H1 (cell line): ENCODE results near the gene QDPR. TPM values are rescaled to one million over a fixed set of nuclear protein-coding genes. Genes with fewer than 3 reads are reported as not detected.

Experiments used
- CTCF ChIA-PET: fragments of 300-600 bp; sonication (Branson Sonifier 250); formaldehyde crosslinking; loops from one replicate; lab custom pipeline; 2021; ENCODE audit not compliant: partially characterized antibody; lab: Charles Lee
- POLR2A ChIA-PET: fragments of 300-600 bp; sonication (Branson Sonifier 250); formaldehyde crosslinking; loops from one replicate; lab custom pipeline; 2021; ENCODE audit warnings: inconsistent platforms; ENCODE audit not compliant: partially characterized antibody; lab: Charles Lee
- DNase-seq, 2 experiments: peaks; one replicate each; pipeline versions ENCODE4 v3.0.0 to v3.0.0-alpha.2; 2010 to 2022; ENCODE audit warnings: low spot score in 2 of 2, low read depth in 1 of 2, mixed read lengths in 1 of 2
- FAIRE-seq: peaks from 2 replicates; lab custom pipeline; 2011; peaks lifted over from hg19 to GRCh38; lab: Jason Lieb, UNC
- H2AFZ ChIP-seq: 2 replicates; pipeline ENCODE4 v1.8.1; 2012; ENCODE audit warnings: low read length, inconsistent platforms
- H2AK5ac ChIP-seq: 2 replicates; pipeline ENCODE4 v1.6.1; 2013; ENCODE audit warnings: low read depth, low read length
- H2BK120ac ChIP-seq: replicated peaks from 2 replicates; pipeline ENCODE3; 2013; ENCODE audit warnings: low read depth, low read length, inconsistent platforms
- H2BK12ac ChIP-seq: 2 replicates; pipeline ENCODE4 v1.6.1; 2013; ENCODE audit warnings: low read depth, low read length
- H2BK15ac ChIP-seq: 2 replicates; pipeline ENCODE4 v1.6.1; 2013; ENCODE audit warnings: low read length
- H2BK20ac ChIP-seq: 2 replicates; pipeline ENCODE4 v1.6.1; 2013; ENCODE audit warnings: low read length
- H2BK5ac ChIP-seq: 2 replicates; pipeline ENCODE4 v1.6.1; 2013; ENCODE audit warnings: low read depth, low read length
- H3K14ac ChIP-seq: 2 replicates; pipeline ENCODE4 v1.6.1; 2013; ENCODE audit warnings: inconsistent platforms; ENCODE audit not compliant: insufficient read length
- H3K18ac ChIP-seq: 2 replicates; pipeline ENCODE4 v1.6.1; 2013; ENCODE audit warnings: low read length; ENCODE audit errors: extremely low read depth
- H3K23ac ChIP-seq: 2 replicates; pipeline ENCODE4 v1.6.1; 2013; ENCODE audit warnings: inconsistent platforms; ENCODE audit not compliant: insufficient read length
- H3K23me2 ChIP-seq: 2 replicates; pipeline ENCODE4 v1.6.1; 2013; ENCODE audit warnings: low read depth, low read length
- H3K27ac ChIP-seq: 2 replicates; pipeline ENCODE4 v1.6.1; 2011; ENCODE audit warnings: low read depth, low read length, inconsistent platforms
- H3K27me3 ChIP-seq, 4 experiments: replicated peaks in 1 of 4; 1 replicate in 1 of 4; 2 replicates in 3 of 4; pipeline versions ENCODE4 v1.6.1 to v1.8.1; 2011 to 2013; ENCODE audit warnings: low read length in 3 of 4, mild to moderate bottlenecking in 3 of 4, inconsistent platforms in 2 of 4, mixed read lengths in 2 of 4, moderate library complexity in 1 of 4; ENCODE audit not compliant: control insufficient read depth in 3 of 4, insufficient read depth in 3 of 4; ENCODE audit errors: extremely low read depth in 1 of 4
- H3K36me3 ChIP-seq, 4 experiments: 2 replicates each; pipeline versions ENCODE4 v1.6.1 to v1.8.1; 2011 to 2013; ENCODE audit warnings: mild to moderate bottlenecking in 4 of 4, low read length in 3 of 4, moderate library complexity in 2 of 4, control low read depth in 1 of 4, inconsistent platforms in 1 of 4; ENCODE audit not compliant: insufficient read depth in 4 of 4, control insufficient read depth in 2 of 4
- H3K4ac ChIP-seq: replicated peaks from 2 replicates; pipeline ENCODE3; 2013; ENCODE audit warnings: low read length, low read depth, mixed read lengths, inconsistent platforms; ENCODE audit not compliant: insufficient read length
- H3K4me1 ChIP-seq, 4 experiments: replicated peaks in 1 of 4; 1 replicate in 1 of 4; 2 replicates in 3 of 4; pipeline versions ENCODE4 v1.6.1 to v1.8.1; 2011 to 2013; ENCODE audit warnings: low read length in 3 of 4, inconsistent platforms in 2 of 4, mixed read lengths in 1 of 4; ENCODE audit not compliant: insufficient read depth in 4 of 4, control insufficient read depth in 3 of 4
- H3K4me2 ChIP-seq, 2 experiments: 2 replicates each; pipeline versions ENCODE4 v1.6.1 to v1.8.1; 2011 to 2013; ENCODE audit warnings: low read depth in 2 of 2, low read length in 2 of 2, control low read depth in 1 of 2, inconsistent platforms in 1 of 2, mild to moderate bottlenecking in 1 of 2; ENCODE audit not compliant: insufficient read depth in 1 of 2
- H3K4me3 ChIP-seq, 4 experiments: fragments of 200-600, 300-600 bp in 1 of 4; sonication (generic), shearing (Covaris generic), sonication (Bioruptor Twin) in 1 of 4; 2 replicates each; pipeline versions ENCODE4 v1.5.1 to v1.8.1; 2011 to 2016; ENCODE audit warnings: low read length in 4 of 4, low read depth in 3 of 4, control low read depth in 2 of 4, inconsistent platforms in 2 of 4, mild to moderate bottlenecking in 2 of 4, mixed read lengths in 1 of 4, moderate library complexity in 1 of 4; ENCODE audit not compliant: insufficient read depth in 2 of 4; ENCODE audit errors: extremely low read depth in 1 of 4
- H3K56ac ChIP-seq: replicated peaks from 2 replicates; pipeline ENCODE3; 2013; ENCODE audit warnings: low read depth, mild to moderate bottlenecking, mixed read lengths, low read length, inconsistent platforms; ENCODE audit not compliant: insufficient read length
- H3K79me1 ChIP-seq: 2 replicates; pipeline ENCODE4 v1.6.1; 2013; ENCODE audit warnings: low read depth, low read length, control low read depth
- H3K79me2 ChIP-seq, 2 experiments: 2 replicates each; pipeline versions ENCODE4 v1.6.1 to v1.8.1; 2012 to 2013; ENCODE audit warnings: low read length in 2 of 2, mild to moderate bottlenecking in 2 of 2, inconsistent platforms in 1 of 2; ENCODE audit not compliant: insufficient read depth in 2 of 2, control insufficient read depth in 1 of 2
- H3K9ac ChIP-seq, 4 experiments: replicated peaks in 1 of 4; 1 replicate in 1 of 4; 2 replicates in 3 of 4; pipeline versions ENCODE4 v1.6.1 to v1.8.1; 2011 to 2013; ENCODE audit warnings: low read depth in 3 of 4, low read length in 3 of 4, control low read depth in 2 of 4, mild to moderate bottlenecking in 2 of 4, moderate library complexity in 2 of 4, inconsistent platforms in 1 of 4; ENCODE audit errors: extremely low read depth in 1 of 4
- H3K9me3 ChIP-seq, 2 experiments: 2 replicates each; pipeline versions ENCODE4 v1.6.1 to v1.8.1; 2012 to 2013; ENCODE audit warnings: mild to moderate bottlenecking in 2 of 2, moderate library complexity in 2 of 2, control low read depth in 1 of 2, inconsistent platforms in 1 of 2, low read depth in 1 of 2, low read length in 1 of 2, mixed read lengths in 1 of 2; ENCODE audit not compliant: insufficient read depth in 2 of 2
- H4K20me1 ChIP-seq, 2 experiments: replicated peaks in 1 of 2; 2 replicates each; pipeline versions ENCODE3 to v1.8.1; 2011 to 2013; ENCODE audit warnings: inconsistent platforms in 2 of 2, low read length in 2 of 2, mild to moderate bottlenecking in 1 of 2; ENCODE audit not compliant: insufficient read depth in 2 of 2, control insufficient read depth in 1 of 2
- H4K5ac ChIP-seq: 2 replicates; pipeline ENCODE4 v1.6.1; 2013; ENCODE audit warnings: low read length, low read depth, mixed read lengths, inconsistent platforms; ENCODE audit not compliant: insufficient read length
- H4K8ac ChIP-seq: 2 replicates; pipeline ENCODE4 v1.8.0; 2013; ENCODE audit warnings: mild to moderate bottlenecking, moderate library complexity, low read length, inconsistent platforms; ENCODE audit not compliant: insufficient read depth; ENCODE audit errors: extremely low read depth
- H4K91ac ChIP-seq: replicated peaks from 2 replicates; pipeline ENCODE3; 2013; ENCODE audit warnings: low read length, mixed read lengths, inconsistent platforms; ENCODE audit not compliant: insufficient read length
- BACH1 ChIP-seq: IDR thresholded peaks from 2 replicates; pipeline ENCODE4 v1.6.1; 2012; ENCODE audit warnings: low read length, improper control_type of control experiment
- CEBPB ChIP-seq: IDR thresholded peaks from 2 replicates; pipeline ENCODE4 v1.6.1; 2012; ENCODE audit warnings: low read depth, low read length
- CREB1 ChIP-seq: IDR thresholded peaks from 2 replicates; pipeline ENCODE4 v1.6.1; 2012; ENCODE audit warnings: inconsistent platforms
- EP300 ChIP-seq, 2 experiments: IDR thresholded peaks; 1 replicate in 1 of 2; 2 replicates in 1 of 2; pipeline ENCODE4 v1.6.1; 2011 to 2012; ENCODE audit warnings: low read depth in 2 of 2, low read length in 2 of 2, mild to moderate bottlenecking in 2 of 2, borderline replicate concordance in 1 of 2, inconsistent platforms in 1 of 2, moderate library complexity in 1 of 2
- RBBP5 ChIP-seq: IDR thresholded peaks from 2 replicates; pipeline ENCODE4 v1.7.1; 2012; ENCODE audit warnings: low read depth, mild to moderate bottlenecking, inconsistent platforms, low read length, moderate library complexity, borderline replicate concordance
- RXRA ChIP-seq: IDR thresholded peaks from 2 replicates; pipeline ENCODE4 v1.6.1; 2011; ENCODE audit warnings: low read depth, mild to moderate bottlenecking, low read length, moderate library complexity; ENCODE audit not compliant: insufficient read depth
- SP2 ChIP-seq: IDR thresholded peaks from 2 replicates; pipeline ENCODE4 v1.6.1; 2012; ENCODE audit warnings: mild to moderate bottlenecking, low read length, inconsistent platforms
- SP4 ChIP-seq: IDR thresholded peaks from 2 replicates; pipeline ENCODE4 v1.6.1; 2012; ENCODE audit warnings: low read length, inconsistent platforms
- TAF1 ChIP-seq: IDR thresholded peaks from 2 replicates; pipeline ENCODE4 v1.6.1; 2011; ENCODE audit warnings: mild to moderate bottlenecking, low read depth, low read length
- WGBS, 2 experiments: shearing (Covaris generic) in 1 of 2; methylation state at CpG; one replicate each; pipeline versions ENCODE4 v1.1.6 to v1.1.7; 2013 to 2015; ENCODE audit warnings: low lambda C conversion rate in 2 of 2, mixed read lengths in 2 of 2, inconsistent platforms in 1 of 2, low coverage in 1 of 2, missing lambda C conversion rate in 1 of 2; ENCODE audit not compliant: insufficient replicate concordance in 2 of 2, insufficient coverage in 1 of 2, insufficient read length in 1 of 2; ENCODE audit errors: extremely low coverage in 1 of 2, missing lambda C conversion rate in 1 of 2; 5-methylcytosine and 5-hydroxymethylcytosine counted together
- polyA plus RNA-seq, 7 experiments: library from polyadenylated mRNA; depleted of rRNA in 3 of 7; stranded (reverse) in 5 of 7; unstranded in 2 of 7; fragments of >200 nt in 5 of 7; fragments of 200-250 nt in 2 of 7; gene quantifications; 1 replicate in 5 of 7; 2 replicates in 1 of 7; 4 replicates in 1 of 7; pipeline versions ENCODE4 v1.2.1 to v1.2.3, GENCODE V29; 2011 to 2013; ENCODE audit warnings: missing spikeins in 2 of 7, mixed read lengths in 2 of 7
- total RNA-seq: library from RNA; stranded (reverse); fragmentation: NEBNext Ultra II Directional; extraction: Animal tissue kit (Norgen Biotek cat#: 25700); gene quantifications from 2 replicates; pipeline ENCODE4 v1.2.1, GENCODE V29; 2021
- TF ChIP-seq, protein P1 (sequence below): IDR thresholded peaks from 2 replicates; pipeline ENCODE4 v1.6.1; 2012; ENCODE audit warnings: inconsistent platforms
- TF ChIP-seq, protein P2 (sequence below): IDR thresholded peaks from 2 replicates; pipeline ENCODE4 v1.6.1; 2011; ENCODE audit warnings: low read depth, mild to moderate bottlenecking, low read length; ENCODE audit not compliant: insufficient read depth

Gene QDPR
- total and polyA plus RNA-seq, 2 of the 8 experiments (the other 6 are each of a cell fraction or from before 2014, with no cell fraction given) = 33.6 to 35.9 TPM

DNA sequence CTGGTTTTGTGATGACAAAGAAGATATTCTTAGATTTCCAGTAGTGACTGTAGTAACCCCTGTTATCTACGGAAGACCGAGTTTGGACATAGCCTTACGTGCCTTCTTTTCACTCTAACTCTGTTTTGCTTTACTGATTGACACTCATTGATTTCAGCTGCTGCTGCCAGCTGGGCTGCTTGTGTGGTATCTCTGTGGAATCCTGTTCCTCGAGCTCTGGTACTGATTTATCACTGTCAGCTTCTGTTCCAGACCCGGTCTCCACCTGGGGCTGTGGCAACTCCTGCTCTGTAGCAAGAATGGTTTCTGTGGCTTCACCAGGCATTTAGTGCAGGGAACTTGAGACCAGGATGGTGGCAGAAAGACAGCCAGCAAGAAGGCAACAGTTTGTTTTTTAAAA lies 40.5 kb upstream of the QDPR start:
- CTCF ChIA-PET = interaction anchor here (1.1 kb wide), 1 partner anchor 40 kb away, joined by 3 read pairs; no protein-coding TSS in a partner anchor
- no peak for DNase-seq
- TF ChIP-seq EP300 (IDR thresholded peaks at IDR 0.05; ENCODE audit: borderline replicate concordance in 1 of 2, low read depth in 2 of 2, low read length in 2 of 2) (no peak), RBBP5 (no peak), SP4 (no peak), RXRA (no peak), TAF1 (no peak), SP2 (no peak), CEBPB (no peak), BACH1 (no peak), CREB1 (no peak)
- TF ChIP-seq, protein P1, sequence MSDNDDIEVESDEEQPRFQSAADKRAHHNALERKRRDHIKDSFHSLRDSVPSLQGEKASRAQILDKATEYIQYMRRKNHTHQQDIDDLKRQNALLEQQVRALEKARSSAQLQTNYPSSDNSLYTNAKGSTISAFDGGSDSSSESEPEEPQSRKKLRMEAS = no peak
- TF ChIP-seq, protein P2, sequence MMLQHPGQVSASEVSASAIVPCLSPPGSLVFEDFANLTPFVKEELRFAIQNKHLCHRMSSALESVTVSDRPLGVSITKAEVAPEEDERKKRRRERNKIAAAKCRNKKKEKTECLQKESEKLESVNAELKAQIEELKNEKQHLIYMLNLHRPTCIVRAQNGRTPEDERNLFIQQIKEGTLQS = no peak

More for the DNA sequence above, 40.5 kb upstream of the QDPR start:
- Histone ChIP-seq H3K79me1 (no peaks in the 10 kb centered on the region), H2BK120ac (no peak overlapping the region), H3K56ac (no peak overlapping the region), H2AFZ (no peak overlapping the region), H3K27ac (no peak overlapping the region), H2BK5ac (no peak overlapping the region), H3K36me3 (no peaks in the 10 kb centered on the region), H2BK15ac (no peak overlapping the region), H2BK12ac (no peak overlapping the region), H4K91ac (no peak overlapping the region), H4K5ac (no peak overlapping the region), H2AK5ac (no peak overlapping the region), H3K79me2 (no peaks in the 10 kb centered on the region), H3K4ac (no peak overlapping the region), H3K4me3 (no peak overlapping the region), H3K23ac (no peak overlapping the region), H3K14ac (no peak overlapping the region), H4K20me1 (no peaks in the 10 kb centered on the region), H3K27me3 (no peaks in the 10 kb centered on the region), H3K9ac (no peak overlapping the region), H3K18ac (no peak overlapping the region), H2BK20ac (no peak overlapping the region), H4K8ac (no peak overlapping the region), H3K4me1 (no peaks in the 10 kb centered on the region), H3K9me3 (no peaks in the 10 kb centered on the region), H3K23me2 (no peaks in the 10 kb centered on the region), H3K4me2 (no peak overlapping the region)
- 91% methylated on average over 5 of the region's 5 CpGs; no CpG with 5 or more reads in 1 of the 2 experiments for WGBS, 2 experiments
- POLR2A ChIA-PET = no interaction called here
- FAIRE-seq = no peak
